AG09309 (cell line): ENCODE measurements around the gene THSD7A.

Experiments
- DNase-seq: peaks from one replicate; pipeline ENCODE4 v3.0.0-alpha.2; 2010; ENCODE audit warnings: low read depth
- H3K4me3 ChIP-seq: 2 replicates; pipeline ENCODE4 v1.5.1; 2011; ENCODE audit warnings: mild to moderate bottlenecking, low read depth, low read length, moderate library complexity; ENCODE audit not compliant: control insufficient read depth
- CTCF ChIP-seq: IDR thresholded peaks from 2 replicates; pipeline ENCODE4 v1.5.1; 2011; ENCODE audit warnings: mild to moderate bottlenecking, low read depth, low read length, inconsistent platforms; ENCODE audit not compliant: insufficient read depth, control insufficient read depth; ENCODE audit errors: missing control alignments

Gene THSD7A

GRCh38 chr7:11343136-11343535 is 488.9 kb downstream of the THSD7A start:
- TF ChIP-seq CTCF, result no peak
- no peak for DNase-seq
- no peak overlapping the region for H3K4me3 ChIP-seq

- no peak for DNase-seq
- H3K4me3 ChIP-seq, result no peak overlapping the region
- TF ChIP-seq CTCF, result peak; percentile 40
Observed at GRCh38 chr7:11341285-11341944, 490.6 kb downstream of the THSD7A start.

GRCh38 chr7:11336432-11336831 is 495.6 kb downstream of the THSD7A start:
- TF ChIP-seq CTCF, result no peak
- DNase-seq, result no peak
- no peak overlapping the region for H3K4me3 ChIP-seq

GRCh38 chr7:11335947-11336346 is 496.1 kb downstream of the THSD7A start:
- no peak overlapping the region for H3K4me3 ChIP-seq
- TF ChIP-seq CTCF, result no peak
- DNase-seq, result no peak

- no peak for DNase-seq
- no peak overlapping the region for H3K4me3 ChIP-seq
- no peak for TF ChIP-seq CTCF
Observed at GRCh38 chr7:11332865-11333228, 499.2 kb downstream of the THSD7A start.

GRCh38 chr7:11332186-11332864 is 499.7 kb downstream of the THSD7A start:
- no peak for TF ChIP-seq CTCF
- DNase-seq, result no peak

More at GRCh38 chr7:11332186-11332864, 499.7 kb downstream of the THSD7A start:
- no peak overlapping the region for H3K4me3 ChIP-seq
